ENCODE measurements around the gene NAA16.

DNA sequence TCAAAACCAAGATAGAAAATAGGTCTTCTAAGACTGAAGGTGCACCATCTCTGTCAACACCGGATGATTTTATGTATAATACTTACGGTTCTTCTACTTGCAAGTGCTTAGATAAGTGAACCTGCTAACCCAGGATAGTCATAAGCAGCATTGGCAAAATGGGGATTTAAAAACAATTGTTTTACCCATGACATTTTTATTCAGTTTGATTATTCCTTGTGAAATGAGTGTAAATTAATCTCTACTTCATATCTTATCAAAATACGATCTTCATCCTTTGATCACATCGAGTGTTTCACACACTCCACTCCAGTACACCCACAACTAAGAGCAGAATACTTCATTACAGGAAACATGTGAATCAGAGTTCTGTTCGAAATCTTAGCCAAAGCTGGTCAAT is 24.7 kb upstream of the NAA16 start:
- TF ChIP-seq EZH2 (IDR thresholded peaks at IDR 0.05) (no peak), POLR2AphosphoS5 (IDR thresholded peaks at IDR 0.05; ENCODE audit: borderline replicate concordance, low read depth, low read length) (no peak), FOXP2 (optimal IDR thresholded peaks at IDR 0.05; ENCODE audit: control extremely low read depth, extremely low read length, insufficient read depth) (no peak)
